HEK293 (cell line): ENCODE measurements around the gene ZNF862.

Experiments
- FEZF1 ChIP-seq: fragments of 450-650 bp; formaldehyde crosslinking; IDR thresholded peaks from 2 replicates; pipeline ENCODE4 v1.5.1; 2016; ENCODE audit warnings: missing biosample characterization, missing genetic modification characterization
- GLI2 ChIP-seq: fragments of 450-650 bp; formaldehyde crosslinking; IDR thresholded peaks from 2 replicates; pipeline ENCODE4; 2017; ENCODE audit warnings: missing biosample characterization, missing genetic modification characterization, low read depth, borderline replicate concordance
- GLIS2 ChIP-seq: fragments of 450-650 bp; formaldehyde crosslinking; IDR thresholded peaks from 2 replicates; pipeline ENCODE4 v1.5.1; 2016; ENCODE audit warnings: missing biosample characterization, missing genetic modification characterization
- HOXA7 ChIP-seq: sonication (generic); formaldehyde crosslinking; IDR thresholded peaks from 2 replicates; pipeline ENCODE4 v1.8.1; 2022; ENCODE audit warnings: missing genetic modification reagents, borderline replicate concordance
- HOXD13 ChIP-seq: sonication (generic); formaldehyde crosslinking; IDR thresholded peaks from 2 replicates; pipeline ENCODE4 v1.8.0; 2022; ENCODE audit warnings: missing genetic modification reagents, borderline replicate concordance
- KLF1 ChIP-seq: fragments of 450-650 bp; formaldehyde crosslinking; IDR thresholded peaks from 2 replicates; pipeline ENCODE4 v1.5.1; 2016; ENCODE audit warnings: missing biosample characterization, missing genetic modification characterization
- KLF7 ChIP-seq: fragments of 450-650 bp; formaldehyde crosslinking; IDR thresholded peaks from 2 replicates; pipeline ENCODE4 v1.5.1; 2016; ENCODE audit warnings: missing biosample characterization, missing genetic modification characterization, borderline replicate concordance
- MZF1 ChIP-seq: fragments of 450-650 bp; formaldehyde crosslinking; IDR thresholded peaks from 2 replicates; pipeline ENCODE4 v1.5.1; 2017; ENCODE audit warnings: missing biosample characterization, missing genetic modification characterization, borderline replicate concordance
- PATZ1 ChIP-seq: fragments of 450-650 bp; formaldehyde crosslinking; IDR thresholded peaks from 2 replicates; pipeline ENCODE4 v1.5.1; 2016; ENCODE audit warnings: missing biosample characterization, missing genetic modification characterization
- PRDM1 ChIP-seq: fragments of 450-650 bp; formaldehyde crosslinking; IDR thresholded peaks from 2 replicates; pipeline ENCODE4; 2016; ENCODE audit warnings: missing biosample characterization, missing genetic modification characterization
- PRDM6 ChIP-seq: fragments of 450-650 bp; formaldehyde crosslinking; IDR thresholded peaks from 2 replicates; pipeline ENCODE4 v1.5.1; 2017; ENCODE audit warnings: missing biosample characterization, missing genetic modification characterization
- ZBTB1 ChIP-seq: fragments of 450-650 bp; formaldehyde crosslinking; IDR thresholded peaks from 2 replicates; pipeline ENCODE4 v1.5.1; 2016; ENCODE audit warnings: missing biosample characterization, missing genetic modification characterization
- ZNF10 ChIP-seq: fragments of 450-650 bp; formaldehyde crosslinking; IDR thresholded peaks from 2 replicates; pipeline ENCODE4 v1.5.1; 2017; ENCODE audit warnings: missing biosample characterization, missing genetic modification characterization
- ZNF112 ChIP-seq: fragments of 450-650 bp; formaldehyde crosslinking; IDR thresholded peaks from 2 replicates; pipeline ENCODE4 v1.5.0; 2017; ENCODE audit warnings: missing biosample characterization, missing genetic modification characterization
- ZNF132 ChIP-seq: fragments of 450-650 bp; formaldehyde crosslinking; IDR thresholded peaks from 2 replicates; pipeline ENCODE4 v1.5.1; 2017; ENCODE audit warnings: missing biosample characterization, missing genetic modification characterization, borderline replicate concordance
- ZNF157 ChIP-seq: fragments of 450-650 bp; formaldehyde crosslinking; IDR thresholded peaks from 2 replicates; pipeline ENCODE4 v1.5.1; 2016; ENCODE audit warnings: missing biosample characterization, missing genetic modification characterization
- ZNF16 ChIP-seq: fragments of 450-650 bp; formaldehyde crosslinking; IDR thresholded peaks from 2 replicates; pipeline ENCODE4 v1.5.1; 2016; ENCODE audit warnings: low read depth, missing biosample characterization, missing genetic modification characterization
- ZNF169 ChIP-seq: fragments of 450-650 bp; formaldehyde crosslinking; IDR thresholded peaks from 2 replicates; pipeline ENCODE4 v1.5.1; 2016; ENCODE audit warnings: missing biosample characterization, missing genetic modification characterization
- ZNF239 ChIP-seq: fragments of 450-650 bp; formaldehyde crosslinking; IDR thresholded peaks from 2 replicates; pipeline ENCODE4 v1.5.1; 2016; ENCODE audit warnings: missing biosample characterization, missing genetic modification characterization
- ZNF248 ChIP-seq: fragments of 450-650 bp; formaldehyde crosslinking; IDR thresholded peaks from 2 replicates; pipeline ENCODE4 v1.5.1; 2017; ENCODE audit warnings: missing biosample characterization, missing genetic modification characterization
- ZNF311 ChIP-seq: fragments of 450-650 bp; formaldehyde crosslinking; IDR thresholded peaks from 2 replicates; pipeline ENCODE4 v1.5.1; 2017; ENCODE audit warnings: missing biosample characterization, missing genetic modification characterization, borderline replicate concordance
- ZNF366 ChIP-seq: fragments of 450-650 bp; formaldehyde crosslinking; conservative IDR thresholded peaks from 2 replicates; pipeline ENCODE4 v1.5.1; 2016; ENCODE audit warnings: missing biosample characterization, missing genetic modification characterization
- ZNF37A ChIP-seq: fragments of 450-650 bp; IDR thresholded peaks from 2 replicates; pipeline ENCODE4 v1.5.1; 2018; ENCODE audit warnings: missing biosample characterization, missing genetic modification characterization
- ZNF529 ChIP-seq: fragments of 450-650 bp; formaldehyde crosslinking; IDR thresholded peaks from 2 replicates; pipeline ENCODE4 v1.5.1; 2017; ENCODE audit warnings: missing genetic modification characterization, missing biosample characterization; ENCODE audit not compliant: insufficient replicate concordance
- ZNF580 ChIP-seq: fragments of 450-650 bp; formaldehyde crosslinking; IDR thresholded peaks from 2 replicates; pipeline ENCODE4 v1.5.1; 2016; ENCODE audit warnings: missing biosample characterization, missing genetic modification characterization
- ZNF626 ChIP-seq: fragments of 450-650 bp; sonication (Bioruptor Pico); formaldehyde crosslinking; IDR thresholded peaks from 2 replicates; pipeline ENCODE4 v1.5.1; 2018; ENCODE audit warnings: missing biosample characterization, missing genetic modification characterization, inconsistent platforms
- ZNF645 ChIP-seq: fragments of 450-650 bp; formaldehyde crosslinking; IDR thresholded peaks from 2 replicates; pipeline ENCODE4; 2016; ENCODE audit warnings: missing biosample characterization, missing genetic modification characterization
- ZNF670 ChIP-seq: fragments of 450-650 bp; formaldehyde crosslinking; IDR thresholded peaks from 2 replicates; pipeline ENCODE4 v1.5.1; 2016; ENCODE audit warnings: missing biosample characterization, missing genetic modification characterization, low read depth
- ZNF677 ChIP-seq: fragments of 450-650 bp; IDR thresholded peaks from 2 replicates; pipeline ENCODE4 v1.5.0; 2018; ENCODE audit warnings: missing biosample characterization, mild to moderate bottlenecking, missing genetic modification characterization, moderate library complexity
- ZNF692 ChIP-seq: fragments of 450-650 bp; formaldehyde crosslinking; IDR thresholded peaks from 2 replicates; pipeline ENCODE4 v1.5.1; 2016; ENCODE audit warnings: missing biosample characterization, missing genetic modification characterization
- ZNF76 ChIP-seq: fragments of 450-650 bp; formaldehyde crosslinking; IDR thresholded peaks from 2 replicates; pipeline ENCODE4; 2016; ENCODE audit warnings: low read depth, missing biosample characterization, missing genetic modification characterization, borderline replicate concordance
- ZNF768 ChIP-seq: fragments of 450-650 bp; formaldehyde crosslinking; IDR thresholded peaks from 2 replicates; pipeline ENCODE4 v1.5.1; 2018; ENCODE audit warnings: missing biosample characterization, mild to moderate bottlenecking, missing genetic modification characterization
- ZNF776 ChIP-seq: fragments of 450-650 bp; formaldehyde crosslinking; IDR thresholded peaks from 2 replicates; pipeline ENCODE4 v1.5.0; 2017; ENCODE audit warnings: missing biosample characterization, missing genetic modification characterization, borderline replicate concordance
- ZNF777 ChIP-seq: fragments of 450-650 bp; formaldehyde crosslinking; IDR thresholded peaks from 2 replicates; pipeline ENCODE4 v1.5.1; 2017; ENCODE audit warnings: missing biosample characterization, missing genetic modification characterization, borderline replicate concordance
- ZNF785 ChIP-seq: fragments of 450-650 bp; formaldehyde crosslinking; IDR thresholded peaks from 2 replicates; pipeline ENCODE4 v1.5.1; 2016; ENCODE audit warnings: missing biosample characterization, missing genetic modification characterization

ZNF862 gene

GRCh38 chr7:149838224-149838991 is at the start of gene ZNF862 (continued):
- TF ChIP-seq ZNF777 (tag by site-specific recombination) (peak; percentile 93), ZNF692 (tag by site-specific recombination) (peak; percentile 98), ZNF670 (tag by site-specific recombination) (no peak), ZNF132 (tag by site-specific recombination) (no peak), ZNF157 (no peak), MZF1 (0 out of 2 replicates have a peak, but pooled peaks have one; percentile 53), HOXA7 (CRISPR knock-in tag) (no peak), HOXD13 (CRISPR knock-in tag) (no peak), ZNF239 (tag by site-specific recombination) (no peak), ZNF677 (tag by site-specific recombination) (peak; percentile 28; the same call in 1 of the 2 replicates), ZNF785 (tag by site-specific recombination) (no peak), ZNF645 (no peak), ZNF529 (tag by site-specific recombination) (no peak), ZNF16 (tag by site-specific recombination) (no peak), ZNF768 (tag by site-specific recombination) (no peak), FEZF1 (tag by site-specific recombination) (no peak), ZNF169 (tag by site-specific recombination) (no peak), ZNF776 (tag by site-specific recombination) (no peak), PRDM1 (tag by site-specific recombination) (no peak), ZNF626 (no peak), KLF1 (peak; percentile 50), ZNF112 (tag by site-specific recombination) (no peak), GLI2 (tag by site-specific recombination) (no peak), GLIS2 (tag by site-specific recombination) (peak; percentile 85), PRDM6 (no peak), KLF7 (tag by site-specific recombination) (peak; percentile 85), ZNF311 (tag by site-specific recombination) (no peak), ZNF10 (tag by site-specific recombination) (0 out of 2 replicates have a peak, but pooled peaks have one; percentile 23), ZBTB1 (tag by site-specific recombination) (no peak), ZNF366 (tag by site-specific recombination) (no peak; the same call in 1 of the 2 replicates), ZNF580 (tag by site-specific recombination) (peak; percentile 70), ZNF248 (tag by site-specific recombination) (no peak), ZNF37A (tag by site-specific recombination) (no peak), PATZ1 (peak; percentile 96), ZNF76 (peak; percentile 94)
